Measurements from ENCODE around the gene KYAT1. TPM values are rescaled to one million over a fixed set of nuclear protein-coding genes. Genes with fewer than 3 reads are reported as not detected.

The KYAT1 gene
- total and polyA plus RNA-seq, 2 of the 8 experiments (the other 6 are each of a cell fraction or from before 2014, with no cell fraction given), result 30.4 to 42.2 TPM

GRCh38 chr9:128916745-128917144, 35.0 kb upstream of the KYAT1 start:
- no peak overlapping the region for H3K4me2 ChIP-seq (ENCODE audit: insufficient read depth in 1 of 2, low read depth in 2 of 2, low read length in 2 of 2)
- H4K5ac ChIP-seq (ENCODE audit: insufficient read length, low read depth, low read length), result no peak overlapping the region
- peaks cover 0 to 23% (median 12%) of the 10 kb centered on the region in 4 experiments; a peak in 6 of 7 replicates for H3K4me1 ChIP-seq (replicated peaks in 1 of 4; ENCODE audit: control insufficient read depth in 3 of 4, insufficient read depth in 4 of 4, low read length in 3 of 4)
- H3K23me2 ChIP-seq (ENCODE audit: low read depth, low read length), result no peaks in the 10 kb centered on the region; the same call in 1 of the 2 replicates
- no peak overlapping the region for H3K4ac ChIP-seq (replicated peaks; ENCODE audit: insufficient read length, low read depth, low read length)
- ChIA-PET CTCF (ENCODE audit: partially characterized antibody) (interaction anchor here (2.0 to 3.9 kb wide), 3 partner anchors 12 to 57 kb away, joined by 4 to 26 read pairs (median 6); no protein-coding TSS in a partner anchor), POLR2A (ENCODE audit: partially characterized antibody) (interaction anchor here (0.9 to 1.4 kb wide), 2 partner anchors 25 to 28 kb away, joined by 3 to 6 read pairs; no protein-coding TSS in a partner anchor)
- no peak overlapping the region for H3K27ac ChIP-seq (ENCODE audit: low read depth, low read length)
- peaks cover 0 to 30% of the 10 kb centered on the region in 2 experiments; a peak in 2 of 4 replicates for H3K79me2 ChIP-seq (ENCODE audit: control insufficient read depth in 1 of 2, insufficient read depth in 2 of 2, low read length in 2 of 2)
- FAIRE-seq, result no peak
- no peaks in the 10 kb centered on the region for H3K27me3 ChIP-seq (replicated peaks in 1 of 4; ENCODE audit: control insufficient read depth in 3 of 4, extremely low read depth in 1 of 4, insufficient read depth in 3 of 4, low read length in 3 of 4)
- no peak overlapping the region for H2AK5ac ChIP-seq (ENCODE audit: low read depth, low read length)
- H3K79me1 ChIP-seq (ENCODE audit: low read depth, low read length), result peaks cover 10% of the 10 kb centered on the region; the same call in 1 of the 2 replicates
- H4K91ac ChIP-seq (replicated peaks; ENCODE audit: insufficient read length, low read length), result no peak overlapping the region
- no peak overlapping the region for H3K56ac ChIP-seq (replicated peaks; ENCODE audit: insufficient read length, low read depth, low read length)
- no peak overlapping the region for H3K9ac ChIP-seq (replicated peaks in 1 of 4; ENCODE audit: extremely low read depth in 1 of 4, low read depth in 3 of 4, low read length in 3 of 4)
- H3K9me3 ChIP-seq (ENCODE audit: insufficient read depth in 2 of 2, low read depth in 1 of 2, low read length in 1 of 2), result no peaks in the 10 kb centered on the region
- H3K18ac ChIP-seq (ENCODE audit: extremely low read depth, low read length), result no peak overlapping the region
- no peak overlapping the region for H4K8ac ChIP-seq (ENCODE audit: extremely low read depth, insufficient read depth, low read length)
- H2BK12ac ChIP-seq (ENCODE audit: low read depth, low read length), result no peak overlapping the region
- no peak overlapping the region for H2BK15ac ChIP-seq (ENCODE audit: low read length)
- H3K14ac ChIP-seq (ENCODE audit: insufficient read length), result no peak overlapping the region
- 96% methylated on average over 11 of the region's 11 CpGs; no CpG with 5 or more reads in 1 of the 2 experiments for WGBS, 2 experiments (ENCODE audit: extremely low coverage in 1 of 2, insufficient coverage in 1 of 2, insufficient read length in 1 of 2, insufficient replicate concordance in 2 of 2, low coverage in 1 of 2, low lambda C conversion rate in 2 of 2, missing lambda C conversion rate in 1 of 2)
- no peak overlapping the region for H2BK120ac ChIP-seq (replicated peaks; ENCODE audit: low read depth, low read length)
- peaks cover 2 to 28% (median 21%) of the 10 kb centered on the region in 4 experiments for H3K36me3 ChIP-seq (ENCODE audit: control insufficient read depth in 2 of 4, insufficient read depth in 4 of 4, low read length in 3 of 4)
- no peak for DNase-seq (ENCODE audit: low read depth in 1 of 2, low spot score in 2 of 2)
- no peak overlapping the region for H2BK20ac ChIP-seq (ENCODE audit: low read length)
- no peak overlapping the region for H2BK5ac ChIP-seq (ENCODE audit: low read depth, low read length)
- no peak overlapping the region for H3K4me3 ChIP-seq (ENCODE audit: extremely low read depth in 1 of 4, insufficient read depth in 2 of 4, low read depth in 3 of 4, low read length in 4 of 4)
- no peak overlapping the region for H3K23ac ChIP-seq (ENCODE audit: insufficient read length)
- H4K20me1 ChIP-seq (replicated peaks in 1 of 2; ENCODE audit: control insufficient read depth in 1 of 2, insufficient read depth in 2 of 2, low read length in 2 of 2), result peaks cover 11% of the 10 kb centered on the region in 2 experiments
- H2AFZ ChIP-seq (ENCODE audit: low read length), result no peak overlapping the region
- TF ChIP-seq POLR2A (IDR thresholded peaks at IDR 0.05; ENCODE audit: control extremely low read depth in 1 of 2, low read depth in 2 of 2, low read length in 2 of 2), result no peak
- no peak for TF ChIP-seq TCF12 (IDR thresholded peaks at IDR 0.05; ENCODE audit: low read depth, low read length)
- no peak for TF ChIP-seq GABPA (IDR thresholded peaks at IDR 0.05; ENCODE audit: borderline replicate concordance, insufficient read depth, low read length)
- TF ChIP-seq KDM1A (IDR thresholded peaks at IDR 0.05; ENCODE audit: borderline replicate concordance, low read length), result no peak
- TF ChIP-seq SIX5 (IDR thresholded peaks at IDR 0.05; ENCODE audit: low read depth, low read length), result no peak
- no peak for TF ChIP-seq ASH2L (IDR thresholded peaks at IDR 0.05; ENCODE audit: low read length)
- no peak for TF ChIP-seq CBX8 (IDR thresholded peaks at IDR 0.05; ENCODE audit: borderline replicate concordance, low read depth, low read length)
- no peak for TF ChIP-seq RBBP5 (IDR thresholded peaks at IDR 0.05; ENCODE audit: borderline replicate concordance, low read depth, low read length)
- no peak for TF ChIP-seq SIRT6 (IDR thresholded peaks at IDR 0.05; ENCODE audit: low read length)
- TF ChIP-seq CBX5 (IDR thresholded peaks at IDR 0.05; ENCODE audit: low read depth, low read length), result no peak
- no peak for TF ChIP-seq EP300 (IDR thresholded peaks at IDR 0.05; ENCODE audit: borderline replicate concordance in 1 of 2, low read depth in 2 of 2, low read length in 2 of 2)
- TF ChIP-seq YY1 (IDR thresholded peaks at IDR 0.05; ENCODE audit: low read depth, low read length), result no peak
- no peak for TF ChIP-seq MAFK (IDR thresholded peaks at IDR 0.05; ENCODE audit: low read depth, low read length)
- TF ChIP-seq SP2 (IDR thresholded peaks at IDR 0.05; ENCODE audit: low read length), result no peak
- no peak for TF ChIP-seq CREB1 (IDR thresholded peaks at IDR 0.05)
- no peak for TF ChIP-seq EGR1 (IDR thresholded peaks at IDR 0.05; ENCODE audit: borderline replicate concordance, low read depth, low read length)

All from H1 (cell line).